GM12872 (cell line): ENCODE measurements around the gene GCNT4.

Experiments used
- CTCF ChIP-seq: IDR thresholded peaks from 3 replicates; pipeline ENCODE4 v1.5.1; 2011; ENCODE audit warnings: low read depth, mild to moderate bottlenecking, low read length, moderate library complexity; ENCODE audit not compliant: insufficient read depth

The GCNT4 gene

GRCh38 chr5:75049456-75050351 is 2.7 kb downstream of the GCNT4 start:
- TF ChIP-seq CTCF, result peak; percentile 89

DNA sequence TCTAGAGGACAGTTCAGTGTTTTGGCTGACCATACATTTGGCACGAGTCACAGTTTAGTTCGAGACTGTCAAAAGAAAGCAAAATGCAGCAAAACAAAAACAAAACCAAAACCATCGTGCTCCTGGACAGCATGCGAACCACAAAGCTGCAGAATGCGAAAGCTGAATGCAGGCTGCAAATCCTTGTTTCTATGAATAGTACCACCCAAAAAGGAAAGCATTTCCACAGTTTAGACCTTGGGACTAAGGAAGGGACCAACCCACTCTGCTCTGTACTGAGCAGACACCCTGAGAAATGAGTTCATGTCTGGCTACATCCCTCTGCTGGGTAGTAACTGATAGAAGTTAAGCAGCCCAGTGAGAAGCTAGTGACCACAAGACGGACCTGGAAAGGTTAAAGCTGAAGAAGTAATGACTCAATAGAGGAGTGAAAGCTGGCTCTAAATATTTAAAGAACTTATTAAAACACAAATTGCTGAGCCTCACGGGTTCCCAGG is 3.9 kb downstream of the GCNT4 start:
- no peak for TF ChIP-seq CTCF

GRCh38 chr5:75047356-75047755 is 5.0 kb downstream of the GCNT4 start:
- TF ChIP-seq CTCF, result no peak

DNA sequence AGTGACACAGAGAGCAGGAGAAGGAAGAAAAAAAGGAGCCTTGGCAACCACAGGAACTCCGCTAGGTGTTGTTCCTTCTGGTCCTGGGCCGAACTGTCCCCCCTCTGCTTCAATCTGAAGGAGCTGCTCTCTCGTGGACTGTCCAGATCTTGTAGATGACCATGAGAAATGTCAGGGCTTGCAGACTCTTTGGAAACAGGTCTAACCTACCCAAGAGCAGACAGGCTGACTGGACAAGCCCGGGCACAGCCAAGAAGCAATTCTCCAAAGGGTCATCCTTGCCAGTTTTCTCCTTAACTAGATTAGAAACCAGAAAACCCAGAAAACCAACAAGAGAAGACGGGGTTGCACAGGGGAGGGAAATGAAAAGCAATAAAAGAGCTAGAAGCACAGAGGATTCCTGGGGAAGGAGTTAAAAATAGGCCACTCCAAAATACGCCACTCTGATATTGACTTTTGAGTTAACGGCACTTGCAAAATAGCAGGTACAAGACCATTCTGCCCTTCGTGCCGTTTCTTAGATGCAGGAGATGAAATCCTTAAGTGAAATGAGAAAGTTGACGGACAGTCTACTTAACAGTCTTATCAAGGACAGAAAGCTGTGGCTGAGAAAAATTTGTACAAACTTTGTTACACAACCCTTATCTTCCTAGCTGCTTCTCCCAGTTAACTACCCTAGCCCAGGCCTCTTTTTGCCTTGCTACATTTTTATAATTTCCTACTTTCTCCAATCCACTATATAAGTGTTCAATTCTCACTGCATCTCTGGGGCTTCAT is 5.8 kb downstream of the GCNT4 start:
- TF ChIP-seq CTCF, result no peak

DNA sequence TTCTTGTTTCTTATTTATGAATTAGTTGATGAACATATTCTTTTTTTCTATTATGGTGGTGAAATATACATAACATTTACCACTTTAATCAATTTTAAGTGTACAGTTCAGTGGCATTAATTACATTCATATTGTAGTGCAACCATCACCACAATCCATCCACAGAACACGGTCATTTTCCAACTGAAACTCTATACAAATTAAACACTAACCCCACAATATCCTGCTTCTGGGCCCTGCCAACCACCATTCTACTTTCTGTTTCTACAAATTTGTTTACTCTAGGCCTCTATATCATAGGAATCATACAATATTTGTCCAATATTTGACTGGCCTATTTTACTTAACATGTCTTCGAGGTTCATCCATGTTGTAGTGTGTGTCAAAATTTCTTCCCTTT is 7.3 kb downstream of the GCNT4 start:
- no peak for TF ChIP-seq CTCF

GRCh38 chr5:75044406-75044805 is 8.0 kb downstream of the GCNT4 start:
- TF ChIP-seq CTCF, result no peak

- no peak for TF ChIP-seq CTCF
Measured at GRCh38 chr5:75043633-75044264, 8.6 kb downstream of the GCNT4 start.
